Stimulated activated CD4-positive, alpha-beta T cell treated with anti-CD3 and anti-CD28 coated beads, Interleukin-15, amount 100 ng/mL, for 1 hour (primary cell): ENCODE measurements around the gene SMAD7.

Experiments used
- DNase-seq, 2 donors: peaks; one replicate each; pipeline ENCODE4 v3.0.0-alpha.2; 2020; ENCODE audit warnings: low read depth in 1 of 2, low spot score in 1 of 2

SMAD7 gene

DNA sequence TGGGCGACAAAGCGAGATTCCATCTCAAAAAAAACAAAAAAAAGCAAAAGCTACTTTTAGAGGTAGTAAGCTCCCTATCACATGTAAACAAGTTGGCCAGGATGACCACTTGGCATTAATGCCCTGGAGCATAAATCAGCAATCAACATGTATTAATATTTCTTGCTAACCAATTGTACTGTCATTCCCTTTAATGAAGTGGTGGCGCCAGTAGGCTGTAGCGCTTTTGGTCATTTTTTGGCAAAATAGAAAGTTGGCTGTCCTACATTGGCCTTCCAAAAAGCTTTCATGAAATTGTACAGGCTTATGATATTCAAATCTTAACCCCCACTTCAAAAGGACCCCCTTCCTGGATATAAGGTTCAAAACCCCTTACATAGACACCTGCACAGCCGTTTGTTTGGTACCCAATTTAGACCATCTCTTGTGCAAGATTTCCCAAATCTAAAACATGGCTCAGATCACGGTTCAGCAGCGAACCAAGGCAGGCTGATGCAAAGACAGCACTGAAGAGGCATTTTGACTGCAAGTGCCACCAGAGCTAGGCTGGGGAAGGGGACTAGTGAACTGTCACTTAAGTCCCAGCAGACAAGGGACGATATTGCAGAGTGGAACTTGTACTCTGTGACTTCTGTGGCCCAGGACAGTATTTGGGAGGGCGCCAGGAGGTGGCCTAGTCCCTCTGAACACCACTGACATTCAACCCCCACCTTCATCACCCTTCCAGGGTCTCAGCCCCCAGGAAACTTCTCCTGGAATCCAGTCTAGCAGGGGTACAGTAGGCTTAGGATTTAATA is 31.9 kb downstream of the SMAD7 start:
- DNase-seq = no peak

DNA sequence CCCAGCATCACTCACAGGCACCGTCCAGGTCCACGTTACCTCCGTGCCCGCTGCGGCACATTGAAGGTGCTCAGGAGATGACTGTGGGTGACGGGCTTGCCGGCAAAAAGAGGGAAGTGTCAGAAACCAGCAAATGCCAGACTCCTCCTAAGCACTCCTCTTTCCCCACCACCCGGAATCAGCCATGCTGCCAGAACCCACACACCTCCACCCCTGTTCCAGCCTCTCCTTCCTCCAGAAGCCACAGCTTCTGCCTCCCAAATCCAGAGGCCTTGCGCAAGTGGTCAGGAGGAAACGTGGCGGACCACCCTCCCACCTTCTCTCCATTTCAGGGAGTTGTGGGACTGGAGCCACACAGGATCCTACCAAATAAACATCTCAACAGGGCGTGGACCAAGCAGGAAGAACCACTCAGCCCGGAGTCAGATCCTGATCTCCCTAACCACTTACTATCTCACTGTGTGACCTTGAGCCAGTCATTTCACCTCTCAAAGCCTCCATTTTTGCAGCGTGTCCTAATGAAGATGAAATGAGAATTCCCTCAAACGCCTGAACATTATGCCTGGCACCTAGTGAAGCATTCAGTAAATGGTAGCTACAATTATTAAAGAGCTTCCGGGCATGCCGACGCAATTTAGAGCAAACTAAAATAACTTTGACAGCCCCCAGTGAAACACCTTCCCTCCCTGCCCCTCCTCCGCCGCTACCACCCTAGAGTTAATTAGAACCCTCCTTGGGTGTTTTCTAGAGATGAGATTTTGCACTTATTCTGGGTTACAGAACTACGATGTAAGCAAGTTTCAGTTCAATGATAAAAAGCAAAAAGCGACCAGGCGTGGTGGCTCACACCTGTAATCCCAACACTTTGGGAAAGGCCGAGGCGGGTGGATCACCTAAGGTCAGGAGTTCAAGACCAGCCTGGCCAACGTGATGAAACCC is 32.9 kb downstream of the SMAD7 start:
- no peak for DNase-seq

DNA sequence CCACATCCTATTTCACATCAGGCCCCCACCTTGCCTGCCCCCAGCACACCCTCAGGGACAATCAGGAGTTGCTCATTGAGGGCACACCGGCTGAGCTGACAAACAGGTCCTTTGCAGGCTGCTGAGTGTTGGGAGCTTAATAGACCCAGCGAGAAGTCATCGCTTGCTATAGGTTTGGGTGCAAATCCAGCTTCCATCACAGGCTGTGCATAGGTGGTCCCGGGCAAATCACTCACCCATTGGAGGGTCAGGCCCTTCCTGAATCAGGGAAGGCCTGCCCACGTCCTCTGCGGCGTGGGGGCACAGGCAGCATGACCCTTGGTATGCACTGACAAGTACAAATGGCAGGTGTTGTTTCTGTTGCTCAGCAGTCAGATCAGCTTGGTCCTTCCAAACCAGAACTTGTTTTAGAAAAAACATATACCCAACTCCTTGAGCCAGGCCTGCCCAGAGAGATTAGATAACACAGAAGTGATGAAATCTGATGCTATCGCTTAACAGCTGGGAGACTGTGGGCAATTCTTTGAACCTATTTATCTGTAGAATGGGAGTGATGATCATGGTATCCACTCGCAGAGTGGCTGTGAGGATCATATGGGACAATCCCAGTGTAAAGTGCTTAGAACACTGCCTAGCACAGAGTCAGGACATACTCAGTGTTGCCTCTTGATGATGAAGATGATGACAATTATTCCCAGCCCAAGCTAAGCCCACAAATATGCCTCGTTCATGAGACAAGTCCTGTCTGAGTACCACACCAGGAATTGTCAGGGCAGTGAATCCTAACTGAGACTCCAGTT is 34.9 kb downstream of the SMAD7 start:
- DNase-seq = no peak

DNA sequence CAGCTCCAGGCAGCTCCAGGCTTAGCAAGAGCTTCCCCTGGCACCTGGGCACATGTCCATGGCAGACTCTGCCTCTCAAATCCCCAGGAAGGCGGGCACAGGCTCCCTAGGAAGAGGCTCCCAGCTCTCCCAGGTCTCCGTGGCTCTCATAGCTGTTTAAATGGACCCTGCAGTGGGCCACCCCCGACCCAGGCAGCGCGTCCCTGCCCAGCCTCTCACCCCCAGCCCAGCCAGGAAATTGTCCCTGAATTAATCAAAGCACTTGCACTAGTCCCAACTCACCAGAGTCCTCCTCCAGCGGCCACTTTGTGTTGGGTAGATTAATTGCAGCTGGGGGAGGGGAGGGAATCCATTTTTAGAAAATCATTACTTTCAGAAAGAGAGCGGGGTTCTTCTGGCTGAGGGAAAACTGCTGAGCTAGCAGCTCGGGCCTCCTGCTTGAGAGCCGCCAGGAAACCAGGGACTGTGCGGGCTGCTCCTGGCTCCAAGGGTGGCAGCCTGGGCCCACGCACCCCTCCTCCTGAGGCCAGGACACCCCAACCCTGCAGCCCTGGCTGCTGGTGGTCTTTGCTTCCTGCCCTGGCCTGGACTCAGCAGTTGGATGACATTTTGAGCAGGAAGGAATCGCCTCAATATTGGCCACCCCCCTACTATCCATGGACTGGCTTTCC is 36.0 kb downstream of the SMAD7 start:
- no peak for DNase-seq

DNA sequence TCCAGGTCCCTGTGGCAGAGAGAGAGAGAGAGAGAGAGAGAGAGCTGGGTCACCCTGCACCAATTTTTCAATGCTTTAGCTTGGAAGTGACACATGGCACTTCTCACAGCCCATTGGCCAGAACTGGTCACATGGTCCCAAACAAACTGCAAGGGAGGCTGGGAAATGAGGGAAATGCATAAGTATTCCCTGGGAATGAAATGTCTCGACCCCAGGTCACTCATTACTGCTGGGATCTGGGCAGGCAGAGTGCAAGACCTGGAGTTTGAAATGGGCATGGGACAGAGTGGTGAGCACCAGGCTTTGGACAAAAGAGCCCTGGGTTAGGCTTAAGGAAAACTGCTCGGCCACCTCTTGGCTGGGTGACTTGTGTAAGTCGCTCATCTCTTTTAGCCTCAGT is 37.0 kb downstream of the SMAD7 start:
- no peak for DNase-seq

DNA sequence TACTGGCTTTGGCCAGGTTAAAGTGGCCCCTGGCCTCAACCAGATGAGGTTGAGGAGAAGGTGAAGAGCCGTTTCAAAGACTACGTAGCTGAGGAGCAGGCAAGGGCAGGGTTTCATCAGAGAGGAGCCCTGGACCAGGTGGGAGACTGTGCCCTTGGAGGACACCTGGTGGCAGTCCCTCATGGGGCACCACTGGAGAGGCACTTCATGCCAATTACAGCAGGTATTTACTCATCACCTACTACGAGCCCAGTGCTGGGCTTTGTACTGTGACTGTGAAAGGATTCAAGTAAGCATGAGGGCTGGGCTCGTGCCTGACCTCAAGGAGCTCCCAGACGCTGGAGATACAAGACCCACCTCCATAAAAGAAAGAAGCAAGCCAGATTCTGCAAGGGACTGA is 37.6 kb downstream of the SMAD7 start:
- DNase-seq = peak; percentile 28 to 41

DNA sequence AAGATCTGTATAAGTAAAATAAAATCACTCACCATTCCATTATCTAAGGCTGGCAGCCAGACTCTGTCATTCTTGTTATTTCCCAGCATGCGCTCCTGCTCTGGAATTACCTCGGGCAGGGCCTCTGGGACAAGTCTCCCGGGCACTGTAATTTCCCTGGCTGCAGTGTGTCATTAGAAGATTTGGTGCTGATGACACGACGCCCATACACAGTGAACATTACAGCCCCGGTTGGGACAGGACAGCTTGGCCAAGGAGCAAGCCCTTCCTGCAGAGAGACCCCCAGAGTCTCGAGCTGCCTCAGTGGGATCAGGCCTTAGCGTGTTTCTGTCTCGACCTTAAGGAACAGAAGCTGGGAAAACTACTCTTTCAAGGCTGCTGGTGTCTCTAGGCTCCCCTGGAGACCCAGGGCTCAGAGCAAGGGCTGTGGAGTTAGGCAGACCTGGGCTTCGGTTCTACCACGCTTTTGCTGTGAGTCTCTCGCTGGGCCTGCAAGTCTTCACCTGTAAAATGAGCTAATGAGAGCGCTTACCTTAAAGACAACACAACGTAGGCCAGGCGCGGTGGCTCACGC is 39.7 kb downstream of the SMAD7 start:
- no peak for DNase-seq

DNA sequence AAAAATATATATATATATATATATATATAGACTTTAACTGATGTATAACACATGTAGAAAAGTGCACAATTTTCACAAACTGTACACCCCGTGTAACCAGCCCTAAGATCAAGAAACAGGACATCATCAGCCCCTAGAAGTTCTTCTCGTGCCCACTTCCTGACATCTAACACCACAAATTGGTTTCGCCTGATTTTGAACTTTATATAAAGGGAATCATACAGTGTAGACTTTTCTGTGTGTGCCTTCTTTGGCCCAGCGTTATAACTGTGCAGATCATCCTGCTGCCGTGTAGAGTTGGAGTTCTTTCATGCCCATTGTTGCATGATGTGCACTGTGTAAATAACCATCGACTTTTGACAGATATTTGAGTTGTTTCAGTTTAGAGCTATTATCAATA is 41.0 kb downstream of the SMAD7 start:
- no peak for DNase-seq

DNA sequence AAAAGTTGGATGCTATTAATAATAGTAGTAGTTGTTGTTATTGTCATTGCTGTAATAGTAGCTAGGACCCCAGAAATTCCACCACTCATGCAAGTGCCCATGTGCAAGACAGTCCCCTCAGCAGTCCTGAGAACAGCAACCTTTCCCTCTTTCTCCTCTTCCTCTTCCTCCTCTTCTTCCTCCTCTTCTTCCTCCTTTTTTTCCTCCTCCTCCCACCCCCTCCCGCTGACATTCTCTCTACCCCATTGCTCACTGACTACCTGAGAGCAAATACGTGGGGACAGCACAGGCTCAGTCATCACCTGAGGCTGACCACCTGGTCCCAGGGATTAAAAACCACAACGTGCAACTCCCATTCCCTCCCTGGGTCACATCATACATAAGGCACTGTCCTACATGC is 41.8 kb downstream of the SMAD7 start:
- DNase-seq = no peak

DNA sequence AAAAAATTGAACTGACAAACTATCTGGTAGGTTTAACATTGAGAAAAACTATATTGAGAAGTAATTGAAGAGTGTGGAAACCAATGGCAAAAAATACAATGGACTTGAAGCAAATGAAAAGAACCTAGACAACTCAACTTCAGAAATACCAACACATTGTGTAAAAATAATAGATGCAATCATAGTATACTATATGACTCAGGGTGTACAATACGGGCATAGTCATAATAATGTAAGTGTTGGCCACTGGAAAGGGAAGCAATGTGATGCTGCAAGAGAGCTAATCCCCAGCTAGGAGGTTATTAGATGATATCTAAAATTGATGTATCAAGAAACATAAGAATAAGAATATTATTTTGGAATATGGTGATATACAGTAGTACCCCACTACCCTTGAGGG is 45.3 kb downstream of the SMAD7 start:
- no peak for DNase-seq

DNA sequence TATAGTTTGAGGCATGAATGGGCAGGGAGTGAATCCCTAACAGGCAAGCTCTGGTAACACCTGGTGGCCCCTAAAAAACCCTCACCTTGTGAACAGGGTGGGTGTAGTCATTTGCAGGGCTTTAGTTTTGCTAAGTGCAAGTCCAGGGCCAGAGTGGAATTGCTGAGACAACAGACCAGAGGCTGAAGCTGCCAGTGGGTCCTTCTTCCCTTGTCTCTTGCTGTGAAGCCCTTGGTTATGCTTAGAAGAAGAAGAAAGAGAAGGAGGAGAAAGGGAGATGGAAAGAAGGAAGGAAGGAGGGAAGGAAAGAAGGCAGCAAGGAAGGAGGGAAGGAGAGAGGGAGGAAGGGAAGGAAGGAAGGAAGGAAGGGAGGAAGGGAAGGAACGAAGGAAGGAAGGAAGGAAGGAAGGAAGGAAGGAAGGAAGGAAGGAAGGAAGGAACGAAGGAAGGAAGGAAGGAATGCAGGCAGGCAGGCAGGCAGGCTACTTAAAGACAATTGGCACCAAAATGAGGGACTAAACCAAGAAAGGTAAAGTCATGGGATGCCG is 45.8 kb downstream of the SMAD7 start:
- no peak for DNase-seq

DNA sequence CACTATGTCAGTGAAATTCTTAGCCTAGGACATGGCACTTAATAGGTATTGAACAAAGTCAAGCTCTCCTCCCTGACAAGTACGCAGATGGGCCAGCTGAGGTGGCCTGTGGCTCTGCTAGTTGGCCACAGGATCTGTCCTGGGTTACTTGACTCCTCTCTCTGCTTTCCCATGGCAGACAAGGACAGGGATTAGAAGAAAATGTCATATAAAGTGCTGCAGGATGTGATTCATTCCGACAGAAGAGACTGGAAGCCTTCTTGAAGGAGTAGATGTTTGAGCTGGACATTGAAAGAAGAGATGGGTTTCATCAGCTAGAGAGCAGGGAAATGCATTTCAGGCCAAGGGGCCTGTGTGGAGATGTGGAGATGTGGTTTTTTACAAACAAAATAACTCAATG is 46.7 kb downstream of the SMAD7 start:
- DNase-seq = no peak

DNA sequence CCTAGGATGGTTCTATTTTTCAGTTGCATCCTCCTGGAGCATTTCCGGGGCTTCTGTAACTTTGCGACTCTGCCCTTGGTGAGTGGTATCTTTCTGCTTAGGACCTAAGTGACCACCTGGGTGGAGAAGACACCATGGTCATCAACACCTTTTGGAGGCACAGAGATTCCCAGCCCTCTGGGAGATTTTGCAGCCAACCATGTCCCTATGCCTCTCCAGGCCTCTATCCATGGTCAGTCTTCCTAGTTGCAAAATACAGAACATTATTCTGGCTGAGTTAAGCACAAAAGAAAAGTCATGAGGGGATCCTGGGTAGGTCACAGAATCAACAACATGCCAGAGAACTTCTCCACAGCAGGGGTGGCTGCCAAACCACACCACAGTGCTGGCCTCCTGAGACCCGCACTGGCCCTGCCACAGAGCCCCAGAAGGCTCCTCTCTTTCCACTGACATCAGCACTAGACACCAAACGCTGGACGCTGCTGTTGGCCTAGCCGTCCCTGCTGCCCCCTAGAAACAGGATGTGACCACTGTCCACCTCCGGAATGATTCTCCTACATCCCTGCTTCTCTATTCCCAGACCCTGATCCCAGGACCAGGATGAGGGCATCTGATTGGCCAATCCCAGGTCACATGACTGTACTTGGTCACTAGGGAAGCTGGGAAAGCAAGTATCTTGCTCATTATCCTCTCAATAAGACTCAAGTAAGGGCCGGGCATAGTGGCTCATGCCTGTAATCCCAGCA is 47.7 kb downstream of the SMAD7 start:
- DNase-seq = no peak

DNA sequence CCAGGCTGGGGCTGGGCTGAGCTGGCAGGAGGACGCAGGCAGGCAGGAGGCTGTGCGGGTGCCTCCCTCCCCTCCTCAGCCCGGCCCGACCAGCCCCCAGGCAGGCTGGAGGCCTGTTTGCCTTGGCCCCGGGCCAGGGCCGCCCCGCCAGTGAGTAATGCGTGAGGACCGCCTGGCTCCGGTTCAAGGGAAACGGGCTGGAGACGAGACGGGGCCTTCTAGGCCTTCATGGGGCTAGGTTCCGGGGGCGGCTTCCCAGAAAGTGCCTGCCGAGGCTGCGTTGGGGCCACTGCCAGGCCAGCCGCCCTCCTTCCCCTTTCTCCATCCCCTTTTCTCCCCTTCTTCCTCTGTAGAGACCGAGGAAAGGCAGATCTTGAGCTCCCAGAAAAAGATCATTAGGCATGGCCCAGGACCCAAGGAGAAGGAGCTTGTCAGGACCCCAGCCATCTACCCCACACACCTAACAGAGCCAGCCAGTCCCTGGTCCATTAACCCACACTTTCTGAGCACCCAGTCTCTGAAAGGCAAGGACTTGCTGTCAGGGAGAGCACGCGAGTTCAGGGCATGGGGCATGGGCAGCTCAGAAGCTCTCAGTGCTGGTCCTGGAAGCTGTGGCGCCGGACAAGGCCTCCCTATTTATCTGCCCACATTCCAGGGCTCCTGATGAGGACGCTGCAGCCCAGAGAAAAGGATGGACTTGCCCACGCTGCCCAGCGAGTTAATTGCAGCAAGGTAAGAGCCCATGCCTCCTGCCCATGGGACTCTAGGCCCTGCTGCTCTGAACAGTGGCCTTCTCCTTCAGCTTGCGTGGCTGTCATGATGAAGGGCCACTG is 48.5 kb downstream of the SMAD7 start:
- DNase-seq = no peak

DNA sequence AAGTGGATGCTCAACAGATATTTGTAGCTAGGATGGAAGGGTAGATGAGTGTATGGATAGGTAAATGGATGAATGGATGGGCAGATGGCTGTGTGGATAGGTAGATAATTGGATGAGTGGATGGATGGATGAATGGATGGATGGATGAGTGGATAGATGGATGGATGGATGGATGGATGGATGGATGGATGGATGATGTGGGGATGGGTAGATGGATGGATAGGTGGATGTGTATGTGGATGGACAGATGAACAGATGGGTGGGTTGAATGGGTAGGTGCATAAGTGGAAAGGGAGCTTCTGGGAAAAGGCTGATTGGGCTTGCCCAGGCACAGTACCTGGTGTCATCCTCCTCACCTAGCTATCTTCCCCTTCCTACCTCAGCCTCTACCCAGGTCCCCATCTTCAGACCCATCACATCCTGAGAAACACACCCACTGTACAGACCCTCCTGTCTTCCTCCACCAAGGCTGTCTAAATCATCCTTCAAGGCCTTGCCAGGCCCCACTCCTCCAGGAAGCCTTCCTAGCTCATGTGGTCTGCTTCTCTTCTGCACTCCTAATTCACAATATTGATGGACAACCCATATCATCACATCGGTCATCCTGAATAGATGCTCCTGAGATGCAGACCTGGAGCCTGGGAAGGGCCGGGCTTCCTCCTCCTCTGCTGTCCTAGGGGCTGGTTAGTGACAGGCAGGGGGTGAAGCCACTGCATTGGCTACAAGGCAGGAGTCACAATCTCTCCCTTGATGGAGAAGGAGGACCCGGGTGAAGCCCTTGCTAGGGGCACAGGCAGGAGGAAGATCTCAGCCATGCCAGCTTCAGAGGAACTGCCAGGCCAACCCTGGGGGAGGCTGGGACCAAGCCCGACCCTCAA is 49.4 kb downstream of the SMAD7 start:
- DNase-seq = no peak

DNA sequence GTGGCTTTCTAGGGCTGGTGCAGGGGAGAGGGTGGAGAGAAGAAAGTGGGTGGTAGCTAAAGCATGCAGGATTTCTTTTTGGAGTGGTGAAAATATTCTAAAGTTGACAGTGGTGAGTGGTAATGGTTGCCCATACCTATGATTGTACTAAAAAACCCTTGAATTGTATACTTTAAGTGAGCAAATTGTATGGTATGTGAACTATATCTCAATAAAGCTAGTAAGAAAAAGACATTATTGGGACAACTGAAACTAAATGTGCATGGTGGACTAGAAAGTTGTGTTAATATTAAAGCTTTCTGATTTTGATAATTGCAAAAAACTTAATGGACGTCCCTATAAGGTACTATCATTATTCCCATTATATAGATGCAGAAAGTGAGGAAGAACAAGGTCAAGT is 50.3 kb downstream of the SMAD7 start:
- no peak for DNase-seq

DNA sequence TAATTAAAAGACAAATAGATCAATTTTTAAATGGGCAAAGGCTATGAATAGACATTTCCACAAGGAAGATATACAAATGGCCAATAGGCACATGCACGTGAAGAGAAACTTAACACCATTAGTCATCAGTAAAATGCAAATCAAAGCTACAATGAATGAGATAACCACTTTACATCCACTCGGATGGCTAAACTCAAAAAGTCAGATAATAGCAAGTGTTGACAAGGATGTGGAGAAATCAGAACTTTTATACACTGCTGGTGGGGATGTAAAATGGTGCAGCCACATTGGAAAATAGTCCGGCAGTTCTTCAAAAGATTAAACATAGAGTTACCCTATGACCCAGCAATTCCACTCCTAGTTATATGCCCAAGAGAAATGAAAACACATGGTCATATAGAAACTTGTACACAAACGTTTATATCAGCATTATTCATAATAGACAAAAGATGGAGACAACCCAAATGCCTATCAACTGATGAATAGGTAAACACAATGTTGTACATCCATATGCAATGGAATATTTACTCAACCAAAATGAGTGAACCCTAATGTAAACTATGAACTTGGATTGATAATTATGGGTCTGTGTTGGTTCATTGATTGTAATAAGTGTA is 51.1 kb downstream of the SMAD7 start:
- no peak for DNase-seq
